Natural killer cell (primary cell): ENCODE measurements around the gene VN1R5. TPM values are rescaled to one million over a fixed set of nuclear protein-coding genes. Genes with fewer than 3 reads are reported as not detected.

Experiments
- ATAC-seq, 3 donors: fragments of 150-1000 bp in 2 of 3; fragments of 200-7000 bp in 1 of 3; cut with Tn5 transposase; 1 replicate in 1 of 3; 2 replicates in 2 of 3; pipeline ENCODE4 v1.10.0; 2021; ENCODE audit warnings: mild to moderate bottlenecking in 2 of 3, moderate library complexity in 2 of 3
- DNase-seq, 2 donors: peaks; one replicate each; pipeline versions ENCODE4 v3.0.0 to v3.0.0-alpha.2; 2013 to 2021; ENCODE audit warnings: mixed read lengths in 1 of 2
- H3K27ac ChIP-seq: one replicate; pipeline ENCODE4 v1.5.1; 2013; ENCODE audit warnings: mild to moderate bottlenecking, low read length
- H3K27me3 ChIP-seq: one replicate; pipeline ENCODE4 v1.6.1; 2013; ENCODE audit warnings: low read length; ENCODE audit not compliant: control insufficient read depth, insufficient read depth
- H3K36me3 ChIP-seq: one replicate; pipeline ENCODE4 v1.6.1; 2013; ENCODE audit warnings: low read length; ENCODE audit not compliant: control insufficient read depth, insufficient read depth
- H3K4me1 ChIP-seq: one replicate; pipeline ENCODE4 v1.6.1; 2013; ENCODE audit warnings: low read length; ENCODE audit not compliant: control insufficient read depth, insufficient read depth
- H3K4me3 ChIP-seq: one replicate; pipeline ENCODE4 v1.5.1; 2013; ENCODE audit warnings: low read length
- H3K9me3 ChIP-seq: one replicate; pipeline ENCODE4 v1.6.1; 2013; ENCODE audit warnings: low read length; ENCODE audit not compliant: control insufficient read depth, insufficient read depth
- H3K27ac Mint-ChIP-seq, 2 donors: one replicate each; pipeline ENCODE4 v1.8.0; 2022; ENCODE audit warnings: mild to moderate bottlenecking in 2 of 2, mixed read lengths in 2 of 2, moderate library complexity in 1 of 2
- H3K27me3 Mint-ChIP-seq, 2 donors: one replicate each; pipeline ENCODE4 v1.8.0; 2022; ENCODE audit warnings: low read depth in 2 of 2, mixed read lengths in 2 of 2
- H3K36me3 Mint-ChIP-seq: one replicate; pipeline ENCODE4 v1.8.0; 2022; ENCODE audit warnings: mixed read lengths
- H3K4me1 Mint-ChIP-seq, 2 donors: one replicate each; pipeline ENCODE4 v1.8.0; 2022; ENCODE audit warnings: mixed read lengths in 2 of 2
- H3K4me3 Mint-ChIP-seq: one replicate; pipeline ENCODE4 v1.8.0; 2022; ENCODE audit warnings: mild to moderate bottlenecking, moderate library complexity, mixed read lengths
- H3K9me3 Mint-ChIP-seq, 2 donors: one replicate each; pipeline ENCODE4 v1.8.0; 2022; ENCODE audit warnings: mixed read lengths in 2 of 2
- CTCF ChIP-seq: fragments of 200-600 bp; IDR thresholded peaks from one replicate; pipeline ENCODE4 v1.8.0; 2022; ENCODE audit warnings: antibody characterized with exemption
- WGBS: methylation state at CpG from one replicate; pipeline ENCODE4 v1.1.7; 2013; ENCODE audit warnings: missing lambda C conversion rate; ENCODE audit not compliant: insufficient coverage; 5-methylcytosine and 5-hydroxymethylcytosine counted together
- intact Hi-C: fragments of 100-400 bp; cut with micrococcal nuclease; formaldehyde crosslinking; loops from one replicate; pipeline ENCODE4 v1.14.2; 2022
- total RNA-seq, 4 donors: library from RNA; stranded (reverse); fragments of 120-200 nt in 1 of 4; gene quantifications; one replicate each; pipeline versions ENCODE4 v1.2.3 to v1.2.4, GENCODE V29; 2013 to 2022

The VN1R5 gene
- total RNA-seq, 3 donors from 2014 or later (not counting 1 experiment from before 2014, with no cell fraction given), result not detected

GRCh38 chr1:247246325-247247115, 9.4 kb upstream of the VN1R5 start:
- DNase-seq (no peak), ATAC-seq (no peak)
- no peak overlapping the region for H3K27ac ChIP-seq
- H3K9me3 ChIP-seq, result peaks cover 8% of the 10 kb centered on the region
- H3K27ac Mint-ChIP-seq, result no peak overlapping the region
- no peak overlapping the region for H3K4me3 ChIP-seq
- H3K9me3 Mint-ChIP-seq, result peaks cover 5 to 13% of the 10 kb centered on the region in 2 donors
- peaks cover 10% of the 10 kb centered on the region for H3K36me3 Mint-ChIP-seq
- TF ChIP-seq CTCF, result no peak
- H3K4me1 ChIP-seq, result no peaks in the 10 kb centered on the region
- intact Hi-C loops, result no loop called here
- no peaks in the 10 kb centered on the region for H3K27me3 Mint-ChIP-seq
- H3K4me1 Mint-ChIP-seq, result no peaks in the 10 kb centered on the region
- H3K36me3 ChIP-seq, result no peaks in the 10 kb centered on the region
- H3K4me3 Mint-ChIP-seq, result no peak overlapping the region
- no peaks in the 10 kb centered on the region for H3K27me3 ChIP-seq

- Histone ChIP-seq H3K27me3 (peaks cover 2% of the 10 kb centered on the region), H3K4me1 (no peaks in the 10 kb centered on the region), H3K27ac (no peak overlapping the region), H3K9me3 (peaks cover 8% of the 10 kb centered on the region), H3K4me3 (no peak overlapping the region), H3K36me3 (no peaks in the 10 kb centered on the region)
- no peaks in the 10 kb centered on the region for H3K27me3 Mint-ChIP-seq
- TF ChIP-seq CTCF, result no peak
- DNase-seq, result no peak
- no peak overlapping the region for H3K4me3 Mint-ChIP-seq
- ATAC-seq, result no peak
- intact Hi-C loops, result no loop called here
- peaks cover 10% of the 10 kb centered on the region for H3K36me3 Mint-ChIP-seq
- WGBS, result no CpG with 5 or more reads among the region's 1 CpG
- H3K9me3 Mint-ChIP-seq, result peaks cover 5 to 15% of the 10 kb centered on the region in 2 donors
- H3K27ac Mint-ChIP-seq, result no peak overlapping the region
- no peaks in the 10 kb centered on the region for H3K4me1 Mint-ChIP-seq
Observed at GRCh38 chr1:247247568-247247967, 8.3 kb upstream of the VN1R5 start.

GRCh38 chr1:247266053-247266452, 10.2 kb downstream of the VN1R5 start:
- DNase-seq (no peak), ATAC-seq (no peak)
- Histone ChIP-seq H3K27me3 (no peaks in the 10 kb centered on the region), H3K4me3 (no peak overlapping the region), H3K4me1 (no peaks in the 10 kb centered on the region), H3K36me3 (no peaks in the 10 kb centered on the region), H3K27ac (no peak overlapping the region), H3K9me3 (peaks cover 9% of the 10 kb centered on the region)
- Mint-ChIP-seq H3K27me3 (no peaks in the 10 kb centered on the region), H3K4me1 (no peaks in the 10 kb centered on the region), H3K4me3 (no peak overlapping the region), H3K36me3 (peaks cover 26% of the 10 kb centered on the region), H3K27ac (no peak overlapping the region), H3K9me3 (peaks cover 10% of the 10 kb centered on the region in 2 donors)
- no peak for TF ChIP-seq CTCF
- WGBS, result 93% methylated on average over 5 of the region's 5 CpGs
- intact Hi-C loops, result no loop called here
